ENCODE measurements around the gene ARL14EPL.

GRCh38 chr5:116097301-116097700 lies 65.0 kb downstream of the ARL14EPL start:
- TF ChIP-seq CTCF (conservative IDR thresholded peaks at IDR 0.05; ENCODE audit: low read depth, low read length): no peak
- TF ChIP-seq EZH2 (IDR thresholded peaks at IDR 0.05; ENCODE audit: borderline replicate concordance, low read depth, low read length, poor library complexity, severe bottlenecking): no peak

Data from A673 (cell line).